ENCODE data around the gene PCBP3.
"Not testable (repeated sequence)": the region's sequence is repeated elsewhere in the genome, so short reads cannot be mapped to it uniquely, and the experiment has no call there.

Gene PCBP3

DNA sequence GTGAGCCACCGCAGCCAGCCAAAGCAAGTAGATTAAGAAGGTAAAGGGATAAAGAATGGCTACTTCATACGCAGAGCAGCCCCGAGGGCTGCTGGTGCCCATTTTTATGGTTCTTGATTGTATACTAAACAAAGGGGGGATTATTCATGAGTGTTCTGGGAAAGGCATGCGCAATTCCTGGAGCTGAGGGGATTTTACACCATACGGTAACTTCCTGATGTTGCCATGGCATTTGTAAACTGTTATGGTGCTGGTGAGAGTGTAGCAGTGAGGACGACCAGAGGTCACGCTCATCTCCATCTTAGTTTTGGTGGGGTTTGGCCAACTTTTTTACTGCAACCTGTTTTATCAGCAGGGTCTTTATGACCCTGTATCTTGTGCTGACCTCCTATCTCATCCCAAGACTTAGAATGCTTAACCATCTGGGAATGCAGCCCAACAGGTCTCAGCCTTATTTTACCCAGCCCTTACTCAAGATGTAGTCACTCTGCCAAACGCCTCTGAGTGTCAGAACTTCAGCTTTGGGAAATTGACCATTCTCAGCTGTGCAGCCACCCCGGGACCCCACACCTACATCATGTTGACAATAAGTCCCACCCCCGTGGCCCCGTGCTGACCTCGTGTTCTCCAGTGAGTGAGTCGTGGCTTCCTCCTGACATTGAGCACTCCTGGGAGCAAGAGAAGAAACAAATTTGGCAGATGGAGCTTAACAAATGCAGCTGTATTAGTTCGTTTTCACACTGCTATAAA, 188.6 kb downstream of the PCBP3 start:
- DNase-seq, result no peak

- not testable (repeated sequence) for DNase-seq
These were observed 189.3 kb downstream of the PCBP3 start for GRCh38 chr21:45832741-45833235.

GRCh38 chr21:45833414-45833813, 189.9 kb downstream of the PCBP3 start:
- DNase-seq, result no peak

DNA sequence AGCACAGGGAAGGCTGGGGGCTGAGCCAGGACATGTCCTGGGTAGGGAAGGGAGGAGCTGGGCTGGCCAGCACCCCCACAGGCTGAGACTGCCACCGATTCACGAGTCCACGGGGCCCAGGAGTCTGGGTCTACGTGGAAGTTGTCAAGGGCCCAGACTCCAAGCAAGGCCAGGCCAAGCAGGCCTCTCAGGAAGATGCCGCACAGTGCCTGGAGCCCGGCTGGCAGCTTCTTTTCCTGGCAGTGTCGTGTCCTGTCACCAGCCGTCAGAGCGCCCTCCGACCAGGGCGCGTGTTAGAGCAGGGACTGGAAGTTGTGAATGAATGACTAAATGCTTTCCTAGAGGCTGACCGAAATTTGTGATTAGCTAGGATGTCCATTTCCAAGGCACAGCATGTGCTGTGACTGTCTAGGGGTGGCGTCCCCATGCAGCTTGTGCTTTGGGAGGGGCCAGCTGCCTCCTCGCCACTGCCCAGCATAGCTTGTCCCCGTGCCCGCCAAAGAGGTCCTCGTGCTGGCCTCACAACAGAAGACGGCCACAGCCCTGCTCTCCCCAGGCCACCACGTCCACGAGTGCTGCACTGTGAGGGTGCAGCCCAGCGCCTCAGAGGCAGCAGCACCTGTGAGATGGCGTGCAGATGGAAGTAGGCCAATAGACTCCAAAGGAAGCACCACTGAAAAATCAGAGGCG, 190.6 kb downstream of the PCBP3 start:
- DNase-seq, result no peak

DNA sequence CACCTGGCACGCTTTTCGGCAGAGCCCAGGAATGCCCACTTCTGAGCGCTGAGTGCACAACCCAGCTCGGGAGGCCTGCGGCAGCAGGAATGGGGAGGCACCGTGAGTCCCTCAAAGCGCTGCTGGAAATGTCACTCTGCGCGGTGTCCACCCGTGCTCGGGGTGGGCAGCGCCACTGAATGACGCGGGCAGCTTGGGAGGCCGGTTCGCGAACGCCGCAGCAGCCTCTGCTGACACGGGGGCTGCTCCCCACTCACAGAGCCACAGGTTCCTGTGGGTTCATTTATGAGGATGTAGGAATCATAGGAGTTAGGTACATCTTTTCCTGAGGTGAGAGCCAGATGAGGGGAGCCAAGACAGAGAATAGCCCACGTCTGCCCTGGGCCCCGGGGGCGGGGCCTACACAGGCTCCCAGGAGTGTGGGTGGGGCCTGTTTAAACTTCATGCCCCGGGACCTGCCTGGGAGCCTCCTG, 191.3 kb downstream of the PCBP3 start:
- no peak for DNase-seq

DNA sequence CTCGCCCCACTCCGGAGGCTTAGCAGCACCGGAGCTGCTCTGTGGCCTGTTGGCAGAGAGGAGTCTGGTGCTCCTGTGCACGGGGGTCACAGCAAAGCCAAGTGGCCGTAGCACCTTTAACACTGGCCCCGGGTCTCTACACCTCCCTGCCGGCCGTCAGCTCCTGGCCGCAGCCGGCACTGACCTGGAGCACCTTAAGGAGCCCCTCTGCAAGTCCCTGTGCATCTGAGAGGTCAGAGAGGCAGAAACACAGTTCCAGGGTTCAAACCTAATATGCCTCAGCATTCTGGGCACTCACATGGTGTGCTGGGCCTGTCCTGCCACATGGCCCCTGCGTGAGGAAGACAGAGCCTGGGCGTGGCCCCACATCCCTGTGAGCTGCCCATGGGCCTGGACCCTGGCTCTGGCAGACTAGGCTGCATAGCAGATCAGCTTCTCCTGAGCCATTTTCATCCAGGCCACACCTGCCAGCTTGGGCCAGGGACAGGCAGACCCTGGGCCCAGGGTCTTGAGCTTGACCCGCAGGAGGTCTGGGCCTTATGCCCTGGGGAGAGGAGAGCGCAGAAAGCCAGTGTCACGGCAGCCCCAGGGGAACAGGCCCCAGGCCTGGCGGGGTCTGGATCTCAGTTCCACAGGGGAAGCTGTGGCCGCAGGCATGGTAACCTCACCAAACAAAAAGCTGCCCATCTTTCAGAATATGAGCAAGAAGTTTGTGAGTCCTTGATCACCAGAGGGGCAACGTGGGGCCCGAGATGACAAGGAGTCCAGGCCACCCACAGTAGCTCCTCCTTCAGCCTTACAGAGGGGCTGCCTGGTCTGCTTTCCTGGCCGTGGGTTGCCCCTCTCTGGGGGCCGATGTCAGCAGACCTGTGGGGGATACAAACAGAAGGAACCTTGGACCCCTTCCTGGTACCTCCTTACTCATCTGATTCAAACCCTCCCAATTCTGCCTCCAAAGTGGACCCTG, 192.1 kb downstream of the PCBP3 start:
- no peak for DNase-seq

- DNase-seq, result no peak
These were observed 192.7 kb downstream of the PCBP3 start for GRCh38 chr21:45836268-45836655.

DNA sequence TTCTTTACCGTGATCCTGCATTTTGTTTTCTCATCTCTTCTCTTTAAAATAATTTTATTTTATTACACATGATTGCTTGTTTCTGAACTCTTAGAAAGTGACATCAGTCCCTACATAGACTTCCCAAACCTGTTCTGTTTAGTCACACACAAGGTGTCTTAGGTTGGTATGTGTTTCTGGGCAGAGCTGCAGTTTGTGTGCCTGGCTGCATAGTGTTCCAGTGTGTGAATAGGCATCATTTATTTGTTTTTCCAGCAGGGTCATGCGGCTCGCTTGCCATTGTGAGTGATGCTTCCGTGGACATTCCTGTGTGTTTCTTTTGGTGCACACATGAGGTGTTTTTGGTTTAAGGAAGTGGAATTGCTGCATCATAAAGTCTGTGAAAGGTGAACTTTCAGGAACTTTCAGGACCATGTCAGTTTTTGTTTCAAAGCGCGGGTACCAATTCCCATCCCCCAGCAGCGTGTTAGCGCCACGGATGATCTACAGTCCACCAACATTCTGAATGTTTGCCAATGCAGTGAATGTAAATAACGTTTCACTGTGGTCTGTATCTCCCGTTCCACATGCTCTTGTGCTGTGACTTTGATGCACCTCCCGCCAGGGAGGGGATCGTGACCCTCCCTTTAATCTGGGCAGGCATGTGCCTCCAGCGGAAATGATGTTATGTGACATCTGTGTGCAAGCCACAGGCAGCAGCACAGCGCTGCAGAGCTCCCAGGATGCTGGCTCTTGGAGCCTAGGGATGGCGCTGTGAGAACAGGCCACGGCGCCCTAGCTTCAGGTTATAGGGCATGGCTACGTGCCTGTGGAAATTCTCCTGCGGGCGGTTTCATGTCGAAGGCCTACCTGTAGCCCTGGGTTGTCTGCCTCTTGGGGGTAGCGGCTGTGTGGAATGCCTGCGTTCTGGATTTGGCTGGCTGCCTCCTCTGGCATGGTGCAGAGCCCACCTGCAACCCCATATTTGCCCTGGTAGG, 193.5 kb downstream of the PCBP3 start:
- no peak for DNase-seq

DNA sequence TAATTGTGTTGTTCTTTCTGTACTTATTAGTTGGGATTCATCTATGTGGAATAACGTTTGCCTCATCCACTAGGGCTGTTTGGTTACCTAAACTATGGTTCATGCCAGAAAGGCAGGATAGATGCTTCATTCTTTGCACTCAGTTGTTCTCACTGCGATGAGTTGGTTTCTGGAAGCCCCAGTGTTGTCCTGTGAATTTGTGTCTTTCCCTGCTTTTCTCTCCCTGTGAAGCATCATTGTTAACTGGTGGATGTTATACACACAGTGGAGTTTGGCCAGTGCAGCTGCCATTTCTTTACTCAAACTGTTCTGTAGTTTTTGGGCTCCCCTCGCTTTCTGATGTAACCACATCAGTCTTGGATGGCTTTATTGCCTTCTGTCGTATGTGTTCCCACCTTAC, 194.4 kb downstream of the PCBP3 start:
- DNase-seq, result no peak

- no peak for DNase-seq
These were observed 195.1 kb downstream of the PCBP3 start for GRCh38 chr21:45838634-45839033.

DNA sequence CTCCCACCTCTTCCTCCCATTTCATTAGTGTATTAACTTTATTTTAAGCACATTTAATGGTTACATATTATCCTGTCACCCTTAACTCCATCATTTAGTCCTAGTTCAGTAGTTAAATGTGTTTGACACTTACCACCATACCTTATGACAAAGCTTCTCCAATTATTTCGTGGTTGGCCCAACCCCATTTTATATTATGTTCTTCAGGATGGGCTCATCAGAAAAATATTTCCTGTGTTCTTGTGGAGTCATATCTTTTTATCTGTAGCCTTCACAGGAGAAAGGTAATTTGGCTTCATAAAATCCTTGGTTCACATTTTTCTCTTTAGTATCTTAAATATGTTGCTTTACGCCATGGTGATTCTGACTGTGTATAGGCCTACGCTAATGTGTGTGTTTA, 195.7 kb downstream of the PCBP3 start:
- no peak for DNase-seq

- no peak for DNase-seq
These were observed 197.5 kb downstream of the PCBP3 start for GRCh38 chr21:45841033-45841432.

DNA sequence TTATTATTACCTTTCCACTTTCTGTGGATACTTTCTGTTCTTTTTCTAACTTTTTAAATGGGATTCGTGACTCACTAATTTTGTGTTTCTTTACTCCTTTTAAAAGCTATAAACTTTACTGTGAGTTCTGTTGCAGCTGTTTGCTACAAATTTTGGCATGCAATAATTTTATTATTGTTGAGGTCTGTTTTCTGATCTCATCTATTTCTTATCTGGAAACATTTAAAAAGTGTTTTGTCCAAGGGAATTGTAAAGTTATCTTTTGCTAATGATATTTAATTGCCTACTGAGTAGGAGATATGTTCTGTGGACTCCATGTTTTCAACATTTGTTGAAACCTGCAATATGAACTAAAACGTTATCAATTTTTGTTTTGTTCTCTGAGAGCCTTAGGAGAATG, 199.9 kb downstream of the PCBP3 start:
- DNase-seq, result no peak

DNA sequence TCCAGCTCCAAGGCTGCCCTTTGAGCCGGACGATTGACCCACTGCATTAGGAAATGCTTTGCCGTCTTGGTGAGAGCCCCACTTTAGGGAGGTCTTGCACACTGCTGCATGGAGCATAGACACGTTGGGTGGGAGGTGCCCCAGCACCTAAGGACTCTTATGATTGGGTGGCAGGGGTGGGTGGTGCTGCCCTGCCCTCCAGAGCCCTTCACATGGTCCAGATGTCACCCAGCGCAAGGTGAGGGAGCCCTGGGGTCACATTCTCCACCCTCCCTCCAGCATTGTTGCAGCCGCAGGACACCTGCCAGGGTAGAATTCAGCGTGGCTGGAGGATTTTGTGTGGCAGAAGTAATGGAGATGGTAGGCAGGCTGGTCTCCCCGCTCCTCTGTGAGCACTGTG, 200.7 kb downstream of the PCBP3 start:
- DNase-seq, result no peak

DNA sequence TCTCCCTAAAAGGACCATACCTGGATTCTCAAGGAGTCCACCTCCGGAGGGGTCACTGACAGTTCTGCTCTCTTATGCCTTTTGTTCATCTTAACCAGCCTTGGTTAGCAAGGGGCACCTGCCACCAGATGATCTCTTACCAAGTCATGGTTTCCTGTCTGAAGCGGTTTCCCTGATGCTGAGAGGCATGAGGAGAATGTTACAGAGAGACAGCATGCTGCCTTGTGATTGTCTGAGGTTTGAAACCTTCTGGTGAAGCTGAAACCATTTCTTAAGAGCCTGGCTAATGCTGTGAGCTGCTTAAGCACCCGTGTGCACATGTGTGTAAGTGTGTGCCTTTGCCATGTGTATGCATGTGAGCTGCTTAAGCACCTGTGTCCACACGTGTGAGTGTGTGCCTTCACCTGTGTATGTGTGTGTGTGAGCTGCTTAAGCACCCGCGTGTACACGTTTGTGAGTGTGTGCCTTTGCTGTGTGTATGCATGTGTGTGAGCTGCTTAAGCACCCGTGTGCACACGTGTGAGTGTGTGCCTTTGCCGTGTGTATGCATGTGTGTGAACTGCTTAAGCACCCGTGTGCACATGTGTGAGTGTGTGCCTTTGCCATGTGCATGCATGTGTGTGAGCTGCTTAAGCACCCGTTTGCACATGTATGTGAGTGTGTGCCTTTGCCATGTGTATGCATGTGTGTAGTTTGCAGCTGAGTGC, 201.7 kb downstream of the PCBP3 start:
- no peak for DNase-seq

DNA sequence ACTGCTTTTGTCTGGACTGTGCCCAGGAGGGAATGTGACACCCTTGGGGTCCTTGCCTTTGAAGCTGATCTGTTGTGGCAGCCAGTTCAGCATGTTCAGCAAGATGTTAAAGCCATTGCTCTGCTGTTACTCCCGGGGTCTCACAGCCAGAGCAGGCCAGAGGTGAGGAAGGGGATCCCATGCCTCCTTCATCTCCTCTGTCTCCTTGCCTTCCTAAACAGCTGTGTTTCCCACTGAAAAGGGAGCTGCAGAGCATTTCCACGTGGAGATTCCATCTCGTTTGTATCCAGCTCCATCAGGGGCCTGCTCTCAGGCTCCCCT, 202.2 kb downstream of the PCBP3 start:
- no peak for DNase-seq

DNA sequence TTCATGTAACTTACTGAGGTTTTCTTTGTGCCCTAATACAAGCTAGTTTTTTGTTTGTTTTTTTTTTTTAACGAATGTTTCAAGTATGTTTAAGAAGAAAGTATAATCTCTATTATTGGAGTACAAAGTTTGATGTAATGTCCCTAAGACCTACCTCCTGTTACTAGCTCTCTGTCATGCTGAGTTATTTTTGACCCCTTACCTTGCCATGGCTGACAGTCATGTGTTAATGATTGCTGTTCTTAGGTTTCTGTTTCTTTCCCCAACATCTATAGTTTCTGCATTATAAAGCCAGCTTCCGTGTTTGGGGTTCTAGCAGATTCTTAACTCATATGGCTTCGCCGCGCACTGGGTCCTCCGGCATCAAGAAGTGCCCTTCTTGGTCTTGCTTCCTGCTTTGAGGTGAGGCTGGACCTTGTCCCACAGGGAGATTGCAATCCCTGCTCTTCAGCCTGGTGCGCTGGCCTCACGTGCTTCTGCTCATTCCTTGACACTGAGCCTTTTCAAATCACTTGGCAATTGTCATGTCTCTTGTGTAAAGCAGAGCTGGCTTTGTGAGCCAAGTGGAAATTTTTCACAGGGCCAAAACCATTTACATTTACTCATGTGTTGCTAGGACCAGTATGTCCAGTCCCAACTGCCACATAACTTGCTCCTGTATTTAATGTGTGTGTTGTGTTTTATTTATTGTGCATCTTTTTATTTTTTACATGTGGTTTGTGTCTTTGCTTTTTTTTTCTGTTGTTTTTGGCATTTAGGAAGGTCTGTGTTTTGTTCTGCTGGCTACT, 203.0 kb downstream of the PCBP3 start:
- no peak for DNase-seq

GRCh38 chr21:45847870-45848269, 204.3 kb downstream of the PCBP3 start:
- no peak for DNase-seq

DNA sequence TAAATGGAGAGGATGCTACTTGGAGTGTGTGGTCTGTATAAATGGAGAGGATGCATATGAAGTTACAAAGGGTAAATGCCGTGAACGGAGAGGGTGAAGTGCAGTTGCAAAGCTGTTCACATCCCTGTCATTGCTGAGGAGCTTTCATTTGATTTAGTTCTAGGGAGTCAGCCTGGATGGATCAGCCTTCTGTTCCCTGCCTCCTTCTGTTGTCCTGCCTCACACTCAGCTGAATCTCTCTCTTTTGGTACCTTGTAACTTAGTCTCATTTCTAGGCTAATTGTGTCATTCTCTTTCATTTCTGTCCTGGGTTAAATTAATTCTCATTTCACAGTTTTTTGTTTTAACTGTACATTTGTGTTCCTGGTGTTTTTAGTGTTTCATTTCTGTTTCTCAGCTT, 204.8 kb downstream of the PCBP3 start:
- DNase-seq, result no peak

- DNase-seq, result no peak
These were observed 205.3 kb downstream of the PCBP3 start for GRCh38 chr21:45848805-45849204.

GRCh38 chr21:45849651-45850050, 206.1 kb downstream of the PCBP3 start:
- DNase-seq, result no peak
